Gastrocnemius medialis (tissue), 4 donors: Measurements from ENCODE around the gene ARID1B.

Experiments
- POLR2A ChIP-seq, 2 donors: fragments of 450-650 bp; IDR thresholded peaks; one replicate each; pipeline ENCODE4 v1.6.1; 2017; ENCODE audit warnings: antibody characterized with exemption in 2 of 2, mild to moderate bottlenecking in 2 of 2, moderate library complexity in 2 of 2
- TF ChIP-seq, protein P1 (sequence below), 5 experiments: fragments of 450-650 bp in 3 of 5; fragments of 200-600 bp in 2 of 5; sonication (generic) in 2 of 5; IDR thresholded peaks in 4 of 5; conservative IDR thresholded peaks in 1 of 5; 1 replicate in 4 of 5; 2 replicates in 1 of 5; pipeline ENCODE4 v1.5.1; 2016 to 2019; ENCODE audit warnings: antibody characterized with exemption in 5 of 5, mild to moderate bottlenecking in 3 of 5, moderate library complexity in 3 of 5

DNA sequence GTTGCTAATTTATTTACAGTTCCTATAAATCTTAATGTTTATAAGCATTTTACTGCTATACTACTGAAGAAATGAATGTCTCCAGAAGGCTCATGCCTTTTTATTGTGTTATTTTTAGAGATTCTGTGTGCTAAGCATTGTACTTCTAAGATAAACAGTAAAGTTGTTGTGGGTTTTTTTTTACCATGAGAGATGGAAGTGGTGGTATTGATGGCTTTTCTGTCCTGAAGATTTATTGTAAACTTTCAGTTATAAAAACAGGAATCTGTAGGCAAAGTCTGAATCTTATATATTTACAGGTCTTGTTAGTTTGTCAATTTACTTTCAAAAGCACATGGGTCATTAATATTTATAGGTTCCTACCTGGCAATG, 299.3 kb downstream of the ARID1B start:
- TF ChIP-seq, protein P1, sequence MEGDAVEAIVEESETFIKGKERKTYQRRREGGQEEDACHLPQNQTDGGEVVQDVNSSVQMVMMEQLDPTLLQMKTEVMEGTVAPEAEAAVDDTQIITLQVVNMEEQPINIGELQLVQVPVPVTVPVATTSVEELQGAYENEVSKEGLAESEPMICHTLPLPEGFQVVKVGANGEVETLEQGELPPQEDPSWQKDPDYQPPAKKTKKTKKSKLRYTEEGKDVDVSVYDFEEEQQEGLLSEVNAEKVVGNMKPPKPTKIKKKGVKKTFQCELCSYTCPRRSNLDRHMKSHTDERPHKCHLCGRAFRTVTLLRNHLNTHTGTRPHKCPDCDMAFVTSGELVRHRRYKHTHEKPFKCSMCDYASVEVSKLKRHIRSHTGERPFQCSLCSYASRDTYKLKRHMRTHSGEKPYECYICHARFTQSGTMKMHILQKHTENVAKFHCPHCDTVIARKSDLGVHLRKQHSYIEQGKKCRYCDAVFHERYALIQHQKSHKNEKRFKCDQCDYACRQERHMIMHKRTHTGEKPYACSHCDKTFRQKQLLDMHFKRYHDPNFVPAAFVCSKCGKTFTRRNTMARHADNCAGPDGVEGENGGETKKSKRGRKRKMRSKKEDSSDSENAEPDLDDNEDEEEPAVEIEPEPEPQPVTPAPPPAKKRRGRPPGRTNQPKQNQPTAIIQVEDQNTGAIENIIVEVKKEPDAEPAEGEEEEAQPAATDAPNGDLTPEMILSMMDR (IDR thresholded peaks at IDR 0.05 in 4 of 5, conservative IDR thresholded peaks at IDR 0.05 in 1 of 5): no peak
- TF ChIP-seq POLR2A (IDR thresholded peaks at IDR 0.05): no peak
